ENCODE results near the gene AFF1. TPM values are rescaled to one million over a fixed set of nuclear protein-coding genes. Genes with fewer than 3 reads are reported as not detected.

Gene AFF1
- total RNA-seq, 1 donor from 2014 or later, result 89.3 TPM

GRCh38 chr4:86926435-86927086, 8.2 kb upstream of the AFF1 start:
- Mint-ChIP-seq H3K27ac (peak overlapping the region; percentile 34), H3K9me3 (ENCODE audit: low read depth) (peaks cover 3% of the 10 kb centered on the region), H3K36me3 (ENCODE audit: insufficient read depth) (peaks cover 2% of the 10 kb centered on the region), H3K4me1 (ENCODE audit: low read depth) (peaks cover 3% of the 10 kb centered on the region), H3K4me3 (ENCODE audit: low read depth) (no peak overlapping the region), H3K27me3 (no peaks in the 10 kb centered on the region)
- no peak for DNase-seq (ENCODE audit: low spot score, unreplicated experiment)
- TF ChIP-seq, protein P1, sequence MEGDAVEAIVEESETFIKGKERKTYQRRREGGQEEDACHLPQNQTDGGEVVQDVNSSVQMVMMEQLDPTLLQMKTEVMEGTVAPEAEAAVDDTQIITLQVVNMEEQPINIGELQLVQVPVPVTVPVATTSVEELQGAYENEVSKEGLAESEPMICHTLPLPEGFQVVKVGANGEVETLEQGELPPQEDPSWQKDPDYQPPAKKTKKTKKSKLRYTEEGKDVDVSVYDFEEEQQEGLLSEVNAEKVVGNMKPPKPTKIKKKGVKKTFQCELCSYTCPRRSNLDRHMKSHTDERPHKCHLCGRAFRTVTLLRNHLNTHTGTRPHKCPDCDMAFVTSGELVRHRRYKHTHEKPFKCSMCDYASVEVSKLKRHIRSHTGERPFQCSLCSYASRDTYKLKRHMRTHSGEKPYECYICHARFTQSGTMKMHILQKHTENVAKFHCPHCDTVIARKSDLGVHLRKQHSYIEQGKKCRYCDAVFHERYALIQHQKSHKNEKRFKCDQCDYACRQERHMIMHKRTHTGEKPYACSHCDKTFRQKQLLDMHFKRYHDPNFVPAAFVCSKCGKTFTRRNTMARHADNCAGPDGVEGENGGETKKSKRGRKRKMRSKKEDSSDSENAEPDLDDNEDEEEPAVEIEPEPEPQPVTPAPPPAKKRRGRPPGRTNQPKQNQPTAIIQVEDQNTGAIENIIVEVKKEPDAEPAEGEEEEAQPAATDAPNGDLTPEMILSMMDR (IDR thresholded peaks at IDR 0.05; ENCODE audit: unreplicated experiment), result no peak

GRCh38 chr4:86927843-86928395, 6.9 kb upstream of the AFF1 start:
- H3K9me3 Mint-ChIP-seq (ENCODE audit: low read depth), result peaks cover 3% of the 10 kb centered on the region
- TF ChIP-seq, protein P1 (IDR thresholded peaks at IDR 0.05; ENCODE audit: unreplicated experiment), result no peak
- H3K27me3 Mint-ChIP-seq, result no peaks in the 10 kb centered on the region
- peaks cover 2% of the 10 kb centered on the region for H3K36me3 Mint-ChIP-seq (ENCODE audit: insufficient read depth)
- DNase-seq (ENCODE audit: low spot score, unreplicated experiment), result no peak
- H3K4me3 Mint-ChIP-seq (ENCODE audit: low read depth), result no peak overlapping the region
- peaks cover 3% of the 10 kb centered on the region for H3K4me1 Mint-ChIP-seq (ENCODE audit: low read depth)
- no peak overlapping the region for H3K27ac Mint-ChIP-seq

DNA sequence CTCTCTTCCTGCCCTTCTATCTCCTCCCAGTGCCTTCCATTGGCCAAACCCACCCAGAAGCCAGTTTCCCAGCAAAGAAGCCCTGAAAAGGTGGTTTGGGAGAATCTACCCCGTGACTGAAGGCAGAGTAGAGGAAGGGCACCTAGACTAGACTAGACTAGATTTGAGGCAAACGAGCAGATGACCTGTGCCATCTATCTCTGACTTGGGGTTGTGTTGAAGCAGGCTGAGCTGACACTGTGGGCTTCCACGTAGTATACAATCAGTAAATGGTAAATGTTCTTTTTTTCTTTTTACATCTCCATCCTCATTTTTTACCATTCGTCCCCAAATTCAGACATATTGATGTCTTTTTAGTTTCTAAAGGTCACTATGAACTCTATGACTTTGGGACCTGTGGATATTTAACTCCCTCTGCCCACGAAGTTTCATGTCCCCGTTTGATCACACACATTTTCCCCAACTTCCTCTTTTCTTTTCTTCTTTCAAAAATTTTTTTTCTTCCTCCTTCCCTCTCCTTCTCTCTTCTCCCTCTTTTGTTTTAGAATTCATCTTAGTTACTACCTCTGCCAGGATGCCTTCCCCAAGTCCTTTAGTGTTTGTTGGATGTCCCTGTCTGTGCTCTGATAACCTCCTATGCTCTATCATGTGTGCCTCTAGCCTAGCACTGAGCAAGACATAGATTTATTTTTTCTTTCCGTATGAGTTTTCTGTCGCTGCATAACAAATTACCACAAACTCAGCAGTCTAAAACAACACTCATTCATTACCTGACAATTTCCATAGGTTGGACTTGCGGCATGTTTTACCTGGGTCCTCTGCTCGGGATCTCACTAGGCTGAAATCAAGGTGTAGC, 6.2 kb upstream of the AFF1 start:
- H3K4me1 Mint-ChIP-seq (ENCODE audit: low read depth), result peaks cover 4% of the 10 kb centered on the region
- TF ChIP-seq, protein P1 (IDR thresholded peaks at IDR 0.05; ENCODE audit: unreplicated experiment), result no peak
- H3K27ac Mint-ChIP-seq, result no peak overlapping the region
- H3K4me3 Mint-ChIP-seq (ENCODE audit: low read depth), result no peak overlapping the region
- no peak for DNase-seq (ENCODE audit: low spot score, unreplicated experiment)
- H3K9me3 Mint-ChIP-seq (ENCODE audit: low read depth), result peaks cover 3% of the 10 kb centered on the region
- peaks cover 2% of the 10 kb centered on the region for H3K36me3 Mint-ChIP-seq (ENCODE audit: insufficient read depth)
- H3K27me3 Mint-ChIP-seq, result no peaks in the 10 kb centered on the region

- Mint-ChIP-seq H3K9me3 (ENCODE audit: low read depth) (no peaks in the 10 kb centered on the region), H3K36me3 (ENCODE audit: insufficient read depth) (no peaks in the 10 kb centered on the region), H3K4me1 (ENCODE audit: low read depth) (peaks cover 33% of the 10 kb centered on the region), H3K27ac (peak overlapping the region; percentile 92), H3K27me3 (no peaks in the 10 kb centered on the region), H3K4me3 (ENCODE audit: low read depth) (peak overlapping the region; percentile 76)
- TF ChIP-seq, protein P1 (IDR thresholded peaks at IDR 0.05; ENCODE audit: unreplicated experiment), result no peak
- DNase-seq (ENCODE audit: low spot score, unreplicated experiment), result no peak
Measured at GRCh38 chr4:86934147-86934770, 552 bp upstream of the AFF1 start.

- Mint-ChIP-seq H3K9me3 (ENCODE audit: low read depth) (no peaks in the 10 kb centered on the region), H3K4me1 (ENCODE audit: low read depth) (peaks cover 42% of the 10 kb centered on the region), H3K36me3 (ENCODE audit: insufficient read depth) (no peaks in the 10 kb centered on the region), H3K27me3 (no peaks in the 10 kb centered on the region), H3K4me3 (ENCODE audit: low read depth) (peak overlapping the region; percentile 89), H3K27ac (peak overlapping the region; percentile 74)
- TF ChIP-seq, protein P1 (IDR thresholded peaks at IDR 0.05; ENCODE audit: unreplicated experiment), result no peak
- DNase-seq (ENCODE audit: low spot score, unreplicated experiment), result peak; percentile 11
Measured at GRCh38 chr4:86935566-86935852, 698 bp downstream of the AFF1 start.

All from progenitor cell of endocrine pancreas (in vitro differentiated cells).